HEK293 (cell line): ENCODE data around the gene SCFD2.

Source experiments
- CTCF ChIA-PET: fragments of 350-600 bp; formaldehyde crosslinking; extraction: SDS; loops from one replicate; lab custom pipeline; 2021; ENCODE audit warnings: antibody characterized with exemption; lab: Yijun Ruan, JAX
- POLR2A ChIA-PET: fragments of 300-600 bp; formaldehyde crosslinking; extraction: SDS; loops from one replicate; lab custom pipeline; 2020; ENCODE audit warnings: antibody characterized with exemption, inconsistent platforms; lab: Yijun Ruan, JAX
- H3K27ac ChIP-seq: fragments of 200-500 bp; sonication (Bioruptor generic); 2 replicates; pipeline ENCODE4 v1.5.1; 2014; ENCODE audit warnings: low read depth, low read length, control low read depth, inconsistent platforms; ENCODE audit errors: extremely low read depth
- H3K36me3 ChIP-seq, 2 experiments: fragments of 200-500 bp in 1 of 2; sonication (Bioruptor generic) in 1 of 2; 1 replicate in 1 of 2; 2 replicates in 1 of 2; pipeline ENCODE4 v1.5.1; 2014 to 2017; ENCODE audit warnings: inconsistent platforms in 2 of 2, low read length in 2 of 2; ENCODE audit not compliant: control insufficient read depth in 2 of 2, insufficient read depth in 1 of 2
- H3K4me1 ChIP-seq: fragments of 200-500 bp; sonication (Bioruptor generic); 2 replicates; pipeline ENCODE4 v1.5.1; 2014; ENCODE audit warnings: mild to moderate bottlenecking, low read length, inconsistent platforms; ENCODE audit not compliant: control insufficient read depth, insufficient read depth
- H3K4me3 ChIP-seq: 2 replicates; pipeline ENCODE4 v1.5.1; 2011; ENCODE audit warnings: low read depth, mild to moderate bottlenecking, control low read depth, low read length, moderate library complexity
- H3K9me3 ChIP-seq: fragments of 200-500 bp; sonication (Bioruptor generic); 2 replicates; pipeline ENCODE4 v1.5.1; 2014; ENCODE audit warnings: low read depth, low read length, inconsistent platforms; ENCODE audit not compliant: control insufficient read depth, insufficient read depth
- ATF2 ChIP-seq: fragments of 450-650 bp; formaldehyde crosslinking; IDR thresholded peaks from 2 replicates; pipeline ENCODE4 v1.5.1; 2016; ENCODE audit warnings: missing biosample characterization, missing genetic modification characterization, low read depth
- BCL11A ChIP-seq: fragments of 450-650 bp; formaldehyde crosslinking; IDR thresholded peaks from 2 replicates; pipeline ENCODE4 v1.5.1; 2016; ENCODE audit warnings: low read depth, missing biosample characterization, missing genetic modification characterization
- FEZF1 ChIP-seq: fragments of 450-650 bp; formaldehyde crosslinking; IDR thresholded peaks from 2 replicates; pipeline ENCODE4 v1.5.1; 2016; ENCODE audit warnings: missing biosample characterization, missing genetic modification characterization
- REST ChIP-seq: fragments of 450-650 bp; formaldehyde crosslinking; IDR thresholded peaks from 2 replicates; pipeline ENCODE4 v1.5.1; 2016; ENCODE audit warnings: missing biosample characterization, missing genetic modification characterization
- SALL2 ChIP-seq: fragments of 450-650 bp; formaldehyde crosslinking; IDR thresholded peaks from 2 replicates; pipeline ENCODE4 v1.5.0; 2017; ENCODE audit warnings: missing biosample characterization, mild to moderate bottlenecking, missing genetic modification characterization, borderline replicate concordance
- SP2 ChIP-seq: fragments of 450-650 bp; formaldehyde crosslinking; IDR thresholded peaks from 2 replicates; pipeline ENCODE4 v1.5.1; 2016; ENCODE audit warnings: missing biosample characterization, missing genetic modification characterization
- WT1 ChIP-seq: fragments of 450-650 bp; formaldehyde crosslinking; IDR thresholded peaks from 2 replicates; pipeline ENCODE4 v1.5.1; 2016; ENCODE audit warnings: missing biosample characterization, missing genetic modification characterization
- ZBTB26 ChIP-seq: fragments of 450-650 bp; formaldehyde crosslinking; optimal IDR thresholded peaks from 2 replicates; pipeline ENCODE3; 2016; ENCODE audit warnings: missing biosample characterization, mild to moderate bottlenecking, missing genetic modification characterization
- ZBTB48 ChIP-seq: fragments of 450-650 bp; formaldehyde crosslinking; IDR thresholded peaks from 2 replicates; pipeline ENCODE4 v1.5.1; 2016; ENCODE audit warnings: missing biosample characterization, missing genetic modification characterization
- ZFP69B ChIP-seq: fragments of 450-650 bp; formaldehyde crosslinking; IDR thresholded peaks from 2 replicates; pipeline ENCODE4 v1.5.1; 2016; ENCODE audit warnings: missing biosample characterization, missing genetic modification characterization
- ZNF174 ChIP-seq: fragments of 450-650 bp; formaldehyde crosslinking; IDR thresholded peaks from 2 replicates; pipeline ENCODE4 v1.5.0; 2017; ENCODE audit warnings: missing biosample characterization, mild to moderate bottlenecking, missing genetic modification characterization
- ZNF221 ChIP-seq: fragments of 450-650 bp; formaldehyde crosslinking; IDR thresholded peaks from 2 replicates; pipeline ENCODE4 v1.5.1; 2017; ENCODE audit warnings: missing biosample characterization, missing genetic modification characterization, borderline replicate concordance
- ZNF324 ChIP-seq: fragments of 450-650 bp; formaldehyde crosslinking; IDR thresholded peaks from 2 replicates; pipeline ENCODE4 v1.5.1; 2016; ENCODE audit warnings: missing biosample characterization, missing genetic modification characterization
- ZNF350 ChIP-seq: fragments of 450-650 bp; formaldehyde crosslinking; IDR thresholded peaks from 2 replicates; pipeline ENCODE4 v1.5.0; 2017; ENCODE audit warnings: missing biosample characterization, mild to moderate bottlenecking, missing genetic modification characterization
- ZNF362 ChIP-seq: fragments of 450-650 bp; formaldehyde crosslinking; IDR thresholded peaks from 2 replicates; pipeline ENCODE4 v1.5.1; 2016; ENCODE audit warnings: missing biosample characterization, missing genetic modification characterization
- ZNF423 ChIP-seq: fragments of 450-650 bp; formaldehyde crosslinking; IDR thresholded peaks from 2 replicates; pipeline ENCODE4 v1.5.1; 2016; ENCODE audit warnings: missing biosample characterization, missing genetic modification characterization
- ZNF48 ChIP-seq: fragments of 450-650 bp; formaldehyde crosslinking; IDR thresholded peaks from 2 replicates; pipeline ENCODE4 v1.5.1; 2016; ENCODE audit warnings: missing biosample characterization, missing genetic modification characterization
- ZNF488 ChIP-seq: fragments of 450-650 bp; formaldehyde crosslinking; IDR thresholded peaks from 2 replicates; pipeline ENCODE4 v1.5.1; 2016; ENCODE audit warnings: missing biosample characterization, missing genetic modification characterization
- ZNF624 ChIP-seq: fragments of 450-650 bp; formaldehyde crosslinking; IDR thresholded peaks from 2 replicates; pipeline ENCODE4 v1.5.1; 2017; ENCODE audit warnings: missing biosample characterization, missing genetic modification characterization
- ZNF777 ChIP-seq: fragments of 450-650 bp; formaldehyde crosslinking; IDR thresholded peaks from 2 replicates; pipeline ENCODE4 v1.5.1; 2017; ENCODE audit warnings: missing biosample characterization, missing genetic modification characterization, borderline replicate concordance

The SCFD2 gene

GRCh38 chr4:52979821-52980590, 385.9 kb downstream of the SCFD2 start (continued):
- TF ChIP-seq REST (tag by site-specific recombination) (no peak), ZNF174 (tag by site-specific recombination) (no peak)

GRCh38 chr4:52979020-52979419, 386.8 kb downstream of the SCFD2 start:
- POLR2A ChIA-PET: no interaction called here
- Histone ChIP-seq H3K4me1 (no peaks in the 10 kb centered on the region), H3K36me3 (no peaks in the 10 kb centered on the region), H3K4me3 (no peak overlapping the region), H3K9me3 (no peaks in the 10 kb centered on the region), H3K27ac (no peak overlapping the region)
- TF ChIP-seq ZFP69B (no peak), ZBTB48 (tag by site-specific recombination) (no peak), BCL11A (tag by site-specific recombination) (no peak), SALL2 (no peak), ZNF362 (tag by site-specific recombination) (no peak)
- CTCF ChIA-PET: interaction anchor here (0.9 kb wide), 1 partner anchor 433 kb away, joined by 3 read pairs; no protein-coding TSS in a partner anchor

- H3K4me1 ChIP-seq: no peaks in the 10 kb centered on the region
- no peak overlapping the region for H3K4me3 ChIP-seq
- ChIA-PET POLR2A (no interaction called here), CTCF (interaction anchor here (1.1 kb wide), 1 partner anchor 431 kb away, joined by 5 read pairs; no protein-coding TSS in a partner anchor)
- H3K27ac ChIP-seq: no peak overlapping the region
- H3K36me3 ChIP-seq: no peaks in the 10 kb centered on the region
- no peaks in the 10 kb centered on the region for H3K9me3 ChIP-seq
- TF ChIP-seq ZNF624 (tag by site-specific recombination) (no peak), ZNF221 (tag by site-specific recombination) (no peak), ZNF350 (tag by site-specific recombination) (no peak), ZNF777 (no peak), ZNF324 (tag by site-specific recombination) (no peak), FEZF1 (tag by site-specific recombination) (no peak), ZNF488 (tag by site-specific recombination) (no peak), REST (tag by site-specific recombination) (no peak), ZNF423 (no peak), ZNF48 (no peak), ZBTB26 (tag by site-specific recombination) (no peak), SALL2 (no peak), ATF2 (no peak), WT1 (tag by site-specific recombination) (no peak), SP2 (tag by site-specific recombination) (no peak)
These were observed 388.6 kb downstream of the SCFD2 start for GRCh38 chr4:52977252-52977651.
